Stimulated activated CD4-positive, alpha-beta T cell treated with anti-CD3 and anti-CD28 coated beads, TNF-alpha, amount 100 ng/mL, for 48 hours (primary cell): ENCODE data around the gene TPD52L1.

Experiments
- DNase-seq, 3 donors: peaks; one replicate each; pipeline ENCODE4 v3.0.0-alpha.2; 2020; ENCODE audit warnings: low read depth in 3 of 3

Gene TPD52L1

GRCh38 chr6:125236536-125237327, 83.2 kb downstream of the TPD52L1 start:
- DNase-seq, result no peak

- DNase-seq, result no peak
These were observed 84.2 kb downstream of the TPD52L1 start for GRCh38 chr6:125237764-125238163.

- no peak for DNase-seq
These were observed 91.5 kb downstream of the TPD52L1 start for GRCh38 chr6:125245109-125245508.

- DNase-seq, result no peak
These were observed 92.1 kb downstream of the TPD52L1 start for GRCh38 chr6:125245523-125246264.

- DNase-seq, result no peak
These were observed 93.0 kb downstream of the TPD52L1 start for GRCh38 chr6:125246566-125246965.

GRCh38 chr6:125248136-125248535, 94.6 kb downstream of the TPD52L1 start:
- no peak for DNase-seq

- DNase-seq, result no peak
These were observed 96.9 kb downstream of the TPD52L1 start for GRCh38 chr6:125250511-125250910.

- DNase-seq, result no peak
These were observed 98.1 kb downstream of the TPD52L1 start for GRCh38 chr6:125251516-125252220.

GRCh38 chr6:125252891-125253290, 99.3 kb downstream of the TPD52L1 start:
- no peak for DNase-seq

- DNase-seq, result no peak
These were observed 100.3 kb downstream of the TPD52L1 start for GRCh38 chr6:125253881-125254280.

- DNase-seq, result no peak
These were observed 100.7 kb downstream of the TPD52L1 start for GRCh38 chr6:125254321-125254720.

- DNase-seq, result no peak
These were observed 101.6 kb downstream of the TPD52L1 start for GRCh38 chr6:125255201-125255600.

GRCh38 chr6:125257351-125257750, 103.8 kb downstream of the TPD52L1 start:
- no peak for DNase-seq

- DNase-seq, result no peak
These were observed 105.2 kb downstream of the TPD52L1 start for GRCh38 chr6:125258651-125259353.

- no peak for DNase-seq
These were observed 105.8 kb downstream of the TPD52L1 start for GRCh38 chr6:125259354-125259736.

- DNase-seq, result no peak
These were observed 108.7 kb downstream of the TPD52L1 start for GRCh38 chr6:125262016-125263013.

GRCh38 chr6:125264476-125264875, 110.9 kb downstream of the TPD52L1 start:
- no peak for DNase-seq

- no peak for DNase-seq
These were observed 114.4 kb downstream of the TPD52L1 start for GRCh38 chr6:125267806-125268523.

- no peak for DNase-seq
These were observed 115.2 kb downstream of the TPD52L1 start for GRCh38 chr6:125268765-125269164.
